IMR-90 (cell line): ENCODE data around the gene OGG1. TPM values are rescaled to one million over a fixed set of nuclear protein-coding genes. Genes with fewer than 3 reads are reported as not detected.

ENCODE experiments used
- ATAC-seq: fragments of 200-7000 bp; cut with Tn5 transposase; 2 replicates; pipeline ENCODE4 v1.9.1; 2020; ENCODE audit warnings: low read depth, mild to moderate bottlenecking, moderate library complexity
- BruUV-seq: library from RNA; stranded (reverse); fragments of 400-500 nt; replicated peaks from 2 replicates; lab custom pipeline; 2021; lab: Mats Ljungman, UMichigan
- CTCF ChIA-PET: fragments of 300-600 bp; formaldehyde crosslinking; extraction: SDS; loops from one replicate; lab custom pipeline; 2021; ENCODE audit warnings: antibody characterized with exemption; lab: Yijun Ruan, JAX
- POLR2A ChIA-PET: fragments of 300-600 bp; sonication (Branson Sonifier 250); formaldehyde crosslinking; loops from one replicate; lab custom pipeline; 2022; ENCODE audit warnings: antibody characterized with exemption; ENCODE audit not compliant: unreplicated experiment; lab: Charles Lee
- DNase-seq: peaks from one replicate; pipeline ENCODE4 v3.0.0; 2013
- H2AFZ ChIP-seq: replicated peaks from 2 replicates; pipeline ENCODE3; 2013; ENCODE audit warnings: low read length, mild to moderate bottlenecking; ENCODE audit not compliant: poor library complexity
- H2AK5ac ChIP-seq: 2 replicates; pipeline ENCODE4 v1.6.1; 2013; ENCODE audit warnings: low read depth, low read length, inconsistent platforms
- H2AK9ac ChIP-seq: replicated peaks from 2 replicates; pipeline ENCODE3; 2013; ENCODE audit warnings: mild to moderate bottlenecking, low read depth, low read length, moderate library complexity; ENCODE audit not compliant: poor library complexity
- H2BK120ac ChIP-seq: 2 replicates; pipeline ENCODE4 v1.6.1; 2013; ENCODE audit warnings: low read depth, low read length, inconsistent platforms
- H2BK15ac ChIP-seq: 3 replicates; pipeline ENCODE4 v1.6.1; 2013; ENCODE audit warnings: low read depth, low read length, inconsistent platforms
- H2BK20ac ChIP-seq: 2 replicates; pipeline ENCODE4 v1.6.1; 2013; ENCODE audit warnings: low read depth, mild to moderate bottlenecking, inconsistent platforms, low read length, moderate library complexity
- H2BK5ac ChIP-seq: 2 replicates; pipeline ENCODE4 v1.6.1; 2013; ENCODE audit warnings: mild to moderate bottlenecking, low read depth, low read length, inconsistent platforms; ENCODE audit not compliant: poor library complexity, severe bottlenecking
- H3K14ac ChIP-seq: replicated peaks from 2 replicates; pipeline ENCODE4 v1.6.1; 2013; ENCODE audit warnings: low read depth, low read length, inconsistent platforms
- H3K18ac ChIP-seq: 2 replicates; pipeline ENCODE4 v1.6.1; 2013; ENCODE audit warnings: low read depth, low read length, control low read depth
- H3K23ac ChIP-seq: 2 replicates; pipeline ENCODE4 v1.6.1; 2013; ENCODE audit warnings: low read depth, low read length, inconsistent platforms
- H3K27ac ChIP-seq: 2 replicates; pipeline ENCODE4 v1.5.1; 2013; ENCODE audit warnings: mild to moderate bottlenecking, control low read depth, low read length; ENCODE audit not compliant: insufficient read depth
- H3K27me3 ChIP-seq: 2 replicates; pipeline ENCODE4 v1.6.1; 2013; ENCODE audit warnings: low read length; ENCODE audit not compliant: control insufficient read depth, insufficient read depth
- H3K36me3 ChIP-seq: 2 replicates; pipeline ENCODE4 v1.6.1; 2013; ENCODE audit warnings: low read length, mixed read lengths; ENCODE audit not compliant: control insufficient read depth, insufficient read depth
- H3K4ac ChIP-seq: 2 replicates; pipeline ENCODE4 v1.6.1; 2013; ENCODE audit warnings: low read depth, low read length, inconsistent platforms
- H3K4me1 ChIP-seq: 2 replicates; pipeline ENCODE4 v1.6.1; 2013; ENCODE audit warnings: low read length, mixed read lengths; ENCODE audit not compliant: control insufficient read depth, insufficient read depth
- H3K4me2 ChIP-seq: 2 replicates; pipeline ENCODE4 v1.6.1; 2013; ENCODE audit warnings: low read depth, mild to moderate bottlenecking, control low read depth, low read length, moderate library complexity
- H3K4me3 ChIP-seq: 2 replicates; pipeline ENCODE4 v1.5.1; 2013; ENCODE audit warnings: low read depth, mild to moderate bottlenecking, control low read depth, low read length, moderate library complexity; ENCODE audit not compliant: insufficient read depth
- H3K56ac ChIP-seq: 2 replicates; pipeline ENCODE4 v1.6.1; 2013; ENCODE audit warnings: low read length, inconsistent platforms; ENCODE audit not compliant: insufficient read depth; ENCODE audit errors: extremely low read depth
- H3K79me1 ChIP-seq, 2 experiments: 2 replicates each; pipeline ENCODE4 v1.6.1; 2013; ENCODE audit warnings: low read length in 2 of 2, inconsistent platforms in 1 of 2, low read depth in 1 of 2
- H3K9ac ChIP-seq: 2 replicates; pipeline ENCODE4 v1.6.1; 2013; ENCODE audit warnings: low read depth, low read length, control low read depth
- H3K9me1 ChIP-seq: 2 replicates; pipeline ENCODE4 v1.6.1; 2013; ENCODE audit warnings: low read length, inconsistent platforms; ENCODE audit not compliant: insufficient read depth
- H3K9me3 ChIP-seq: 2 replicates; pipeline ENCODE4 v1.6.1; 2013; ENCODE audit warnings: low read length; ENCODE audit not compliant: control insufficient read depth, insufficient read depth
- H4K20me1 ChIP-seq: 2 replicates; pipeline ENCODE4 v1.6.1; 2013; ENCODE audit warnings: low read length, inconsistent platforms; ENCODE audit not compliant: insufficient read depth
- H4K5ac ChIP-seq: 2 replicates; pipeline ENCODE4 v1.6.1; 2013; ENCODE audit warnings: mild to moderate bottlenecking, low read depth, low read length, control low read depth
- H4K8ac ChIP-seq, 2 experiments: 2 replicates each; pipeline ENCODE4 v1.6.1; 2013; ENCODE audit warnings: low read depth in 2 of 2, low read length in 2 of 2, control low read depth in 1 of 2, inconsistent platforms in 1 of 2
- H4K91ac ChIP-seq: 2 replicates; pipeline ENCODE4 v1.6.1; 2013; ENCODE audit warnings: low read depth, low read length, inconsistent platforms; ENCODE audit not compliant: insufficient read depth
- BHLHE40 ChIP-seq: fragments of 150-350 bp; IDR thresholded peaks from 2 replicates; pipeline ENCODE4 v1.6.1; 2016; ENCODE audit warnings: mild to moderate bottlenecking, low read depth, low read length
- CEBPB ChIP-seq: IDR thresholded peaks from 2 replicates; pipeline ENCODE4 v1.6.1; 2012; ENCODE audit warnings: low read depth, low read length, improper control_type of control experiment
- CHD1 ChIP-seq: IDR thresholded peaks from 2 replicates; pipeline ENCODE4 v1.6.1; 2012; ENCODE audit warnings: low read depth, low read length, improper control_type of control experiment
- FOS ChIP-seq: fragments of 150-350 bp; IDR thresholded peaks from 2 replicates; pipeline ENCODE4 v1.6.1; 2016; ENCODE audit warnings: low read depth, low read length
- MAFK ChIP-seq: IDR thresholded peaks from 2 replicates; pipeline ENCODE4 v1.6.1; 2012; ENCODE audit warnings: low read depth, low read length, improper control_type of control experiment
- MAZ ChIP-seq: IDR thresholded peaks from 2 replicates; pipeline ENCODE4 v1.6.1; 2012; ENCODE audit warnings: low read depth, mild to moderate bottlenecking, low read length, improper control_type of control experiment, moderate library complexity, borderline replicate concordance
- MXI1 ChIP-seq: IDR thresholded peaks from 2 replicates; pipeline ENCODE4 v1.6.1; 2012; ENCODE audit warnings: low read depth, mild to moderate bottlenecking, low read length, moderate library complexity, borderline replicate concordance
- NFE2L2 ChIP-seq: fragments of 150-350 bp; IDR thresholded peaks from 2 replicates; pipeline ENCODE4 v1.6.1; 2016; ENCODE audit warnings: low read depth, mild to moderate bottlenecking, low read length
- POLR2A ChIP-seq: IDR thresholded peaks from 2 replicates; pipeline ENCODE4 v1.6.1; 2012; ENCODE audit warnings: mild to moderate bottlenecking, low read depth, low read length
- RAD21 ChIP-seq: IDR thresholded peaks from 2 replicates; pipeline ENCODE4 v1.6.1; 2012; ENCODE audit warnings: low read length, improper control_type of control experiment
- RCOR1 ChIP-seq: IDR thresholded peaks from 2 replicates; pipeline ENCODE4 v1.6.1; 2012; ENCODE audit warnings: mild to moderate bottlenecking, low read length, improper control_type of control experiment; ENCODE audit not compliant: insufficient replicate concordance
- RFX5 ChIP-seq: IDR thresholded peaks from 2 replicates; pipeline ENCODE4 v1.8.0; 2012; ENCODE audit warnings: low read depth, mild to moderate bottlenecking, low read length, moderate library complexity
- SMC3 ChIP-seq: fragments of 150-350 bp; IDR thresholded peaks from 2 replicates; pipeline ENCODE4 v1.6.1; 2016; ENCODE audit warnings: low read depth, mild to moderate bottlenecking, antibody characterized with exemption, low read length, moderate library complexity
- WGBS, 2 experiments: methylation state at CpG; one replicate each; pipeline versions ENCODE4 v1.1.5 to v1.1.7; 2013; ENCODE audit warnings: missing lambda C conversion rate in 2 of 2; ENCODE audit not compliant: insufficient read length in 1 of 2; ENCODE audit errors: extremely low coverage in 2 of 2; 5-methylcytosine and 5-hydroxymethylcytosine counted together
- dilution Hi-C: fragments of 300-500 bp; cut with HindIII; formaldehyde crosslinking; loops from one replicate; pipeline ENCODE4 v1.14.3; 2018; ENCODE audit warnings: low sequenced_read_pairs; ENCODE audit not compliant: unreplicated experiment
- in situ Hi-C: fragments of 300-500 bp; cut with MboI; formaldehyde crosslinking; loops from 3 replicates; pipeline ENCODE4 v1.14.3; 2019; ENCODE audit warnings: low sequenced_read_pairs, inconsistent platforms, mixed read lengths
- intact Hi-C: fragments of 100-400 bp; cut with micrococcal nuclease; formaldehyde crosslinking; loops from 2 replicates; pipeline ENCODE4 v1.10.0; 2022
- polyA plus RNA-seq, 3 experiments: library from polyadenylated mRNA; depleted of rRNA; stranded (reverse); fragments of >200 nt; gene quantifications; 2 replicates each; pipeline ENCODE4 v1.2.3, GENCODE V29; 2012; ENCODE audit warnings: low replicate concordance in 1 of 3
- total RNA-seq: library from RNA; depleted of rRNA; stranded (reverse); fragments of >200 nt; gene quantifications from 2 replicates; pipeline ENCODE4 v1.2.3, GENCODE V29; 2012
- TF ChIP-seq, protein P1 (sequence below): conservative IDR thresholded peaks from 2 replicates; pipeline ENCODE4 v1.5.1; 2012; ENCODE audit warnings: mild to moderate bottlenecking, low read depth, low read length, improper control_type of control experiment
- TF ChIP-seq, protein P2 (sequence below): fragments of 150-350 bp; IDR thresholded peaks from 2 replicates; pipeline ENCODE4 v1.6.1; 2017; ENCODE audit warnings: mild to moderate bottlenecking, antibody characterized with exemption, low read length, low read depth
- TF ChIP-seq, protein P3 (sequence below): fragments of 150-350 bp; IDR thresholded peaks from 2 replicates; pipeline ENCODE4 v1.6.1; 2016; ENCODE audit warnings: low read depth, mild to moderate bottlenecking, low read length, moderate library complexity, borderline replicate concordance

OGG1 gene
- total and polyA plus RNA-seq, 2 of the 4 experiments (the other 2 are of a cell fraction) = 14.9 to 25.6 TPM

DNA sequence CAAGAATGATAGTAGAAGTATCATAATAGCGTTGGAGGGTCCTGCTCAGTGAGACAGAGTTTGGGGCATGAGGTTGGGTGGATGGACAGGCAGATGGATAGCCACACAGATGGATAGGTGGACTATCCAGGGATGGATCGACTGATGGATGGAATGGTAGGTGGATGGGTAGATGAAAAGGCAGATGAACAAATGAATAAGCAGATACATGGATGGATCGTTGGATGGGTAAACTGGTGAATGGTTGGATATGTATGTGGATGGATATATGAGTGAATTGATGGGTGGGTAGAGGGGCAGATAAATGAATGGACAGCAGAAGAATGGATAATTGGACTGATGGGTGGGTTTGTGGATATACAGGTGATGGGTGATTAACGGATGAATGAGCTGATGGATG is 36.6 kb upstream of the OGG1 start:
- Histone ChIP-seq H4K8ac (no peak overlapping the region), H3K4me1 (peaks cover 2% of the 10 kb centered on the region; the same call in 1 of the 2 replicates), H3K14ac (no peak overlapping the region), H2AFZ (no peak overlapping the region), H3K79me1 (no peaks in the 10 kb centered on the region), H4K91ac (no peak overlapping the region), H4K20me1 (no peaks in the 10 kb centered on the region), H2BK20ac (no peak overlapping the region), H3K23ac (no peak overlapping the region), H3K56ac (no peak overlapping the region), H3K36me3 (no peaks in the 10 kb centered on the region), H3K27me3 (peaks cover 24% of the 10 kb centered on the region), H2BK5ac (no peak overlapping the region), H3K9me1 (no peaks in the 10 kb centered on the region), H3K4me2 (no peak overlapping the region), H2AK5ac (no peak overlapping the region), H3K9me3 (no peaks in the 10 kb centered on the region), H3K9ac (no peak overlapping the region), H3K4me3 (no peak overlapping the region), H2BK15ac (no peak overlapping the region), H4K5ac (no peak overlapping the region), H2AK9ac (no peak overlapping the region), H3K4ac (no peak overlapping the region), H2BK120ac (no peak overlapping the region), H3K27ac (no peak overlapping the region), H3K18ac (no peak overlapping the region)
- in situ Hi-C loops (no loop called here), intact Hi-C loops (loop anchor here (10.0 kb wide), 1 partner anchor 512 kb away; no protein-coding TSS in a partner anchor), dilution Hi-C loops (no loop called here)
- no peak for DNase-seq
- ChIA-PET POLR2A (no interaction called here), CTCF (no interaction called here)
- no peak for ATAC-seq
- BruUV-seq = no TSS peak
- TF ChIP-seq BHLHE40 (no peak), MXI1 (no peak), CHD1 (no peak), SMC3 (no peak), FOS (no peak), RFX5 (no peak), MAZ (no peak), MAFK (no peak), CEBPB (no peak), RAD21 (no peak), POLR2A (no peak), NFE2L2 (no peak), RCOR1 (no peak)
- TF ChIP-seq, protein P1, sequence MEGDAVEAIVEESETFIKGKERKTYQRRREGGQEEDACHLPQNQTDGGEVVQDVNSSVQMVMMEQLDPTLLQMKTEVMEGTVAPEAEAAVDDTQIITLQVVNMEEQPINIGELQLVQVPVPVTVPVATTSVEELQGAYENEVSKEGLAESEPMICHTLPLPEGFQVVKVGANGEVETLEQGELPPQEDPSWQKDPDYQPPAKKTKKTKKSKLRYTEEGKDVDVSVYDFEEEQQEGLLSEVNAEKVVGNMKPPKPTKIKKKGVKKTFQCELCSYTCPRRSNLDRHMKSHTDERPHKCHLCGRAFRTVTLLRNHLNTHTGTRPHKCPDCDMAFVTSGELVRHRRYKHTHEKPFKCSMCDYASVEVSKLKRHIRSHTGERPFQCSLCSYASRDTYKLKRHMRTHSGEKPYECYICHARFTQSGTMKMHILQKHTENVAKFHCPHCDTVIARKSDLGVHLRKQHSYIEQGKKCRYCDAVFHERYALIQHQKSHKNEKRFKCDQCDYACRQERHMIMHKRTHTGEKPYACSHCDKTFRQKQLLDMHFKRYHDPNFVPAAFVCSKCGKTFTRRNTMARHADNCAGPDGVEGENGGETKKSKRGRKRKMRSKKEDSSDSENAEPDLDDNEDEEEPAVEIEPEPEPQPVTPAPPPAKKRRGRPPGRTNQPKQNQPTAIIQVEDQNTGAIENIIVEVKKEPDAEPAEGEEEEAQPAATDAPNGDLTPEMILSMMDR = no peak
- TF ChIP-seq, protein P2, sequence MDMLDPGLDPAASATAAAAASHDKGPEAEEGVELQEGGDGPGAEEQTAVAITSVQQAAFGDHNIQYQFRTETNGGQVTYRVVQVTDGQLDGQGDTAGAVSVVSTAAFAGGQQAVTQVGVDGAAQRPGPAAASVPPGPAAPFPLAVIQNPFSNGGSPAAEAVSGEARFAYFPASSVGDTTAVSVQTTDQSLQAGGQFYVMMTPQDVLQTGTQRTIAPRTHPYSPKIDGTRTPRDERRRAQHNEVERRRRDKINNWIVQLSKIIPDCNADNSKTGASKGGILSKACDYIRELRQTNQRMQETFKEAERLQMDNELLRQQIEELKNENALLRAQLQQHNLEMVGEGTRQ = no peak
- TF ChIP-seq, protein P3, sequence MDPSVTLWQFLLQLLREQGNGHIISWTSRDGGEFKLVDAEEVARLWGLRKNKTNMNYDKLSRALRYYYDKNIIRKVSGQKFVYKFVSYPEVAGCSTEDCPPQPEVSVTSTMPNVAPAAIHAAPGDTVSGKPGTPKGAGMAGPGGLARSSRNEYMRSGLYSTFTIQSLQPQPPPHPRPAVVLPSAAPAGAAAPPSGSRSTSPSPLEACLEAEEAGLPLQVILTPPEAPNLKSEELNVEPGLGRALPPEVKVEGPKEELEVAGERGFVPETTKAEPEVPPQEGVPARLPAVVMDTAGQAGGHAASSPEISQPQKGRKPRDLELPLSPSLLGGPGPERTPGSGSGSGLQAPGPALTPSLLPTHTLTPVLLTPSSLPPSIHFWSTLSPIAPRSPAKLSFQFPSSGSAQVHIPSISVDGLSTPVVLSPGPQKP = no peak
- 63% methylated on average over 4 of the region's 4 CpGs; no CpG with 5 or more reads in 1 of the 2 experiments for whole genome bisulfite sequencing, 2 experiments
